Thyroid gland (tissue), 4 donors: ENCODE results near the gene PIK3C2B.

Experiments
- CTCF ChIP-seq, 6 experiments: fragments of 200-600 bp in 3 of 6; fragments of 450-650 bp in 3 of 6; sonication (generic) in 3 of 6; IDR thresholded peaks; one replicate each; pipeline ENCODE4 v1.5.1; 2016 to 2019; ENCODE audit warnings: antibody characterized with exemption in 6 of 6, mild to moderate bottlenecking in 2 of 6, inconsistent platforms in 1 of 6, moderate library complexity in 1 of 6
- POLR2A ChIP-seq, 2 donors: fragments of 450-650 bp; IDR thresholded peaks; one replicate each; pipeline ENCODE4 v1.6.1; 2017; ENCODE audit warnings: antibody characterized with exemption in 2 of 2, mild to moderate bottlenecking in 2 of 2, moderate library complexity in 1 of 2

- TF ChIP-seq CTCF (IDR thresholded peaks at IDR 0.05) = no peak
- TF ChIP-seq POLR2A (IDR thresholded peaks at IDR 0.05) = no peak
These were observed 45.5 kb downstream of the PIK3C2B start for GRCh38 chr1:204448991-204449677.
